Spleen (tissue), 7 donors: ENCODE data around the gene ARG1.

ENCODE experiments used
- CTCF ChIP-seq, 11 experiments: fragments of 200-600 bp in 7 of 11; fragments of 450-650 bp in 4 of 11; sonication (generic) in 4 of 11; IDR thresholded peaks in 8 of 11; conservative IDR thresholded peaks in 3 of 11; 1 replicate in 7 of 11; 2 replicates in 4 of 11; pipeline versions ENCODE4 v1.4.0 to v1.8.0; 2016 to 2021; ENCODE audit warnings: antibody characterized with exemption in 11 of 11, inconsistent platforms in 4 of 11, mild to moderate bottlenecking in 1 of 11
- POLR2A ChIP-seq, 3 donors: fragments of 450-650 bp; IDR thresholded peaks; one replicate each; pipeline ENCODE4 v1.5.1; 2017; ENCODE audit warnings: antibody characterized with exemption in 3 of 3, mild to moderate bottlenecking in 1 of 3
- donor health status: DM: no; HTN: no; CAD: no; lungs with moderate emphysema.
- donor health status: DM: no; HTN: no; CAD: no.
- donor health status: DM: no; HTN: no; CAD: no.

- no peak for TF ChIP-seq CTCF (IDR thresholded peaks at IDR 0.05 in 8 of 11, conservative IDR thresholded peaks at IDR 0.05 in 3 of 11)
- no peak for TF ChIP-seq POLR2A (IDR thresholded peaks at IDR 0.05)
These were observed 56.6 kb downstream of the ARG1 start for GRCh38 chr6:131629651-131630050.
